Stomach smooth muscle (tissue), 2 donors: ENCODE data around the gene MARCHF9.

Experiments
- H3K27ac ChIP-seq: one replicate; pipeline ENCODE4 v1.7.0; 2013; ENCODE audit warnings: mild to moderate bottlenecking, low read length, inconsistent platforms
- H3K27me3 ChIP-seq, 2 donors: one replicate each; pipeline ENCODE4 v1.7.0; 2013; ENCODE audit warnings: low read length in 2 of 2; ENCODE audit not compliant: insufficient read depth in 2 of 2, control insufficient read depth in 1 of 2
- H3K36me3 ChIP-seq, 2 donors: one replicate each; pipeline ENCODE4 v1.7.0; 2013; ENCODE audit warnings: low read length in 2 of 2; ENCODE audit not compliant: control insufficient read depth in 2 of 2, insufficient read depth in 2 of 2
- H3K4me1 ChIP-seq: one replicate; pipeline ENCODE4 v1.7.0; 2013; ENCODE audit warnings: low read length; ENCODE audit not compliant: control insufficient read depth, insufficient read depth
- H3K4me3 ChIP-seq, 2 donors: one replicate each; pipeline ENCODE4 v1.7.0; 2013; ENCODE audit warnings: low read length in 2 of 2
- H3K9ac ChIP-seq, 2 donors: one replicate each; pipeline ENCODE4 v1.7.0; 2013; ENCODE audit warnings: low read length in 2 of 2, mild to moderate bottlenecking in 1 of 2
- H3K9me3 ChIP-seq, 2 donors: one replicate each; pipeline ENCODE4 v1.7.0; 2013; ENCODE audit warnings: low read length in 2 of 2; ENCODE audit not compliant: control insufficient read depth in 2 of 2
- donor health status: healthy.
- donor health status: Pancreatic carcinoma.

MARCHF9 gene

GRCh38 chr12:57750561-57751431 lies 4.1 kb upstream of the MARCHF9 start:
- Histone ChIP-seq H3K27ac (peak overlapping the region; percentile 80), H3K27me3 (no peaks in the 10 kb centered on the region), H3K4me3 (peak overlapping the region; percentile 73 to 87), H3K9me3 (no peaks in the 10 kb centered on the region), H3K9ac (peak overlapping the region; percentile 88 to 92), H3K4me1 (peaks cover 27% of the 10 kb centered on the region), H3K36me3 (peaks cover 15% of the 10 kb centered on the region in 2 donors)

GRCh38 chr12:57751432-57751787 lies 3.5 kb upstream of the MARCHF9 start:
- no peaks in the 10 kb centered on the region for H3K9me3 ChIP-seq
- H3K36me3 ChIP-seq, result peaks cover 15% of the 10 kb centered on the region in 2 donors
- no peaks in the 10 kb centered on the region for H3K27me3 ChIP-seq
- H3K9ac ChIP-seq, result peak overlapping the region; percentile 88 to 92
- peaks cover 29% of the 10 kb centered on the region for H3K4me1 ChIP-seq
- H3K27ac ChIP-seq, result peak overlapping the region; percentile 80
- H3K4me3 ChIP-seq, result peak overlapping the region; percentile 73 to 87

GRCh38 chr12:57751788-57752667 lies 2.9 kb upstream of the MARCHF9 start, which contains the start of gene CDK4:
CDK4 (minus strand) TSS chr12:57752310; CDS start chr12:57751717, 593 bp downstream.
- peaks cover 29% of the 10 kb centered on the region for H3K4me1 ChIP-seq
- H3K36me3 ChIP-seq, result peaks cover 15% of the 10 kb centered on the region in 2 donors
- H3K9ac ChIP-seq, result peak within 1 kb of the TSS; percentile 88 to 92
- H3K27ac ChIP-seq, result peak within 1 kb of the TSS; percentile 80
- H3K9me3 ChIP-seq, result no peaks in the 10 kb centered on the region
- H3K4me3 ChIP-seq, result peak within 1 kb of the TSS; percentile 78 to 87
- H3K27me3 ChIP-seq, result no peaks in the 10 kb centered on the region

GRCh38 chr12:57752668-57753000 lies 2.3 kb upstream of the MARCHF9 start:
- H3K36me3 ChIP-seq, result peaks cover 14 to 15% of the 10 kb centered on the region in 2 donors
- H3K27ac ChIP-seq, result no peak overlapping the region
- H3K9ac ChIP-seq, result peak overlapping the region in 1 of 2 donors; percentile 65
- H3K4me1 ChIP-seq, result peaks cover 29% of the 10 kb centered on the region
- no peaks in the 10 kb centered on the region for H3K9me3 ChIP-seq
- H3K4me3 ChIP-seq, result peak overlapping the region; percentile 78 to 87
- no peaks in the 10 kb centered on the region for H3K27me3 ChIP-seq

GRCh38 chr12:57753756-57754337 lies 1.1 kb upstream of the MARCHF9 start:
- Histone ChIP-seq H3K27ac (no peak overlapping the region), H3K9me3 (no peaks in the 10 kb centered on the region), H3K36me3 (peaks cover 18 to 23% of the 10 kb centered on the region in 2 donors), H3K4me3 (peak overlapping the region in 1 of 2 donors; percentile 77), H3K9ac (no peak overlapping the region), H3K27me3 (no peaks in the 10 kb centered on the region), H3K4me1 (peaks cover 29% of the 10 kb centered on the region)

- Histone ChIP-seq H3K27ac (no peak overlapping the region), H3K36me3 (peaks cover 21 to 26% of the 10 kb centered on the region in 2 donors), H3K9ac (no peak overlapping the region), H3K27me3 (no peaks in the 10 kb centered on the region), H3K9me3 (no peaks in the 10 kb centered on the region), H3K4me1 (peaks cover 29% of the 10 kb centered on the region), H3K4me3 (peak overlapping the region in 1 of 2 donors; percentile 77)
Observed at GRCh38 chr12:57755194-57755453, 221 bp downstream of the MARCHF9 start.

GRCh38 chr12:57755454-57756372 lies 810 bp downstream of the MARCHF9 start:
- Histone ChIP-seq H3K36me3 (peaks cover 17 to 21% of the 10 kb centered on the region in 2 donors), H3K27ac (no peak overlapping the region), H3K9me3 (no peaks in the 10 kb centered on the region), H3K9ac (peak overlapping the region; percentile 51), H3K4me1 (peaks cover 28% of the 10 kb centered on the region), H3K4me3 (peak overlapping the region; percentile 33 to 77), H3K27me3 (no peaks in the 10 kb centered on the region)

GRCh38 chr12:57756406-57757341 lies 1.8 kb downstream of the MARCHF9 start:
- H3K4me1 ChIP-seq, result peaks cover 18% of the 10 kb centered on the region
- H3K36me3 ChIP-seq, result peaks cover 17% of the 10 kb centered on the region in 2 donors
- H3K27ac ChIP-seq, result no peak overlapping the region
- H3K9me3 ChIP-seq, result no peaks in the 10 kb centered on the region
- H3K9ac ChIP-seq, result peak overlapping the region in 1 of 2 donors; percentile 36
- peak overlapping the region; percentile 33 to 77 for H3K4me3 ChIP-seq
- H3K27me3 ChIP-seq, result peaks cover 4 to 5% of the 10 kb centered on the region in 2 donors

- H3K4me3 ChIP-seq, result no peak overlapping the region
- peaks cover 10 to 12% of the 10 kb centered on the region in 2 donors for H3K27me3 ChIP-seq
- no peak overlapping the region for H3K27ac ChIP-seq
- H3K4me1 ChIP-seq, result peaks cover 13% of the 10 kb centered on the region
- peaks cover 17% of the 10 kb centered on the region in 2 donors for H3K36me3 ChIP-seq
- no peak overlapping the region for H3K9ac ChIP-seq
- H3K9me3 ChIP-seq, result no peaks in the 10 kb centered on the region
Observed at GRCh38 chr12:57757771-57758170, 2.9 kb downstream of the MARCHF9 start.
